Measurements from ENCODE around the gene RPS15. TPM values are rescaled to one million over a fixed set of nuclear protein-coding genes. Genes with fewer than 3 reads are reported as not detected.

The RPS15 gene
- total RNA-seq, 1 experiment from 2014 or later = 1,696 TPM

DNA sequence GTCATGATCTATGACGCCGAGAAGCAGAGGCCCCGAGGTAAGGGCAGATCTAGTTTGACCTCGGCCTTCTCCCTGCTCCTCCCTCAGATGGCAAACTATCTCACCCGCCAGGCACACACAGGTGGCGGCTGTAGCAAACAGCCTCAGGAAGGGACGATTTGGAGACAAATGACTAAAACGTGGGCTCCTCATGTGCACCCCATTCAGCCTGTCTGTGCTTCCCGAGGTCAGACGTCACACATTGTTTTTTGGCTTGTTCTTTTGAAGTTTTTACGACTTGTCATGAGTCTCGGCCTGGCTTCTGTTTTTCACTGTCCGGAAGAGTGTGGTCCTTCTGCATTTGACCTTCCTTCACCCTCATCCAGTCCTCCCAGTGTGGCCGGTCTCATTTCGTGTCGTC is 15.8 kb upstream of the RPS15 start:
- Histone ChIP-seq H3K36me3 (ENCODE audit: insufficient read depth, low read length, poor library complexity, severe bottlenecking) (peaks cover 96% of the 10 kb centered on the region), H3K9me3 (ENCODE audit: low read depth, low read length, poor library complexity, severe bottlenecking) (no peaks in the 10 kb centered on the region), H3K4me3 (ENCODE audit: low read depth, low read length, poor library complexity, severe bottlenecking) (no peak overlapping the region), H3K4me1 (ENCODE audit: insufficient read depth, low read length, poor library complexity, severe bottlenecking) (no peaks in the 10 kb centered on the region), H3K27ac (ENCODE audit: low read depth, low read length, poor library complexity, severe bottlenecking) (no peak overlapping the region), H3K27me3 (replicated peaks; ENCODE audit: insufficient read depth, low read depth, low read length, poor library complexity) (no peaks in the 10 kb centered on the region)
- CTCF ChIA-PET = no interaction called here
- DNase-seq (ENCODE audit: low spot score) = no peak
- TF ChIP-seq, protein P1, sequence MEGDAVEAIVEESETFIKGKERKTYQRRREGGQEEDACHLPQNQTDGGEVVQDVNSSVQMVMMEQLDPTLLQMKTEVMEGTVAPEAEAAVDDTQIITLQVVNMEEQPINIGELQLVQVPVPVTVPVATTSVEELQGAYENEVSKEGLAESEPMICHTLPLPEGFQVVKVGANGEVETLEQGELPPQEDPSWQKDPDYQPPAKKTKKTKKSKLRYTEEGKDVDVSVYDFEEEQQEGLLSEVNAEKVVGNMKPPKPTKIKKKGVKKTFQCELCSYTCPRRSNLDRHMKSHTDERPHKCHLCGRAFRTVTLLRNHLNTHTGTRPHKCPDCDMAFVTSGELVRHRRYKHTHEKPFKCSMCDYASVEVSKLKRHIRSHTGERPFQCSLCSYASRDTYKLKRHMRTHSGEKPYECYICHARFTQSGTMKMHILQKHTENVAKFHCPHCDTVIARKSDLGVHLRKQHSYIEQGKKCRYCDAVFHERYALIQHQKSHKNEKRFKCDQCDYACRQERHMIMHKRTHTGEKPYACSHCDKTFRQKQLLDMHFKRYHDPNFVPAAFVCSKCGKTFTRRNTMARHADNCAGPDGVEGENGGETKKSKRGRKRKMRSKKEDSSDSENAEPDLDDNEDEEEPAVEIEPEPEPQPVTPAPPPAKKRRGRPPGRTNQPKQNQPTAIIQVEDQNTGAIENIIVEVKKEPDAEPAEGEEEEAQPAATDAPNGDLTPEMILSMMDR (conservative IDR thresholded peaks at IDR 0.05; ENCODE audit: low read depth, low read length) = no peak
- TF ChIP-seq EZH2 (IDR thresholded peaks at IDR 0.05; ENCODE audit: borderline replicate concordance, low read depth, low read length, poor library complexity, severe bottlenecking) = no peak
- intact Hi-C loops (cut with micrococcal nuclease; ENCODE audit: unreplicated experiment) = no loop called here
- no TSS peak for BruUV-seq (replicated peaks)
- POLR2A ChIA-PET (ENCODE audit: low non-redundant PET) = no interaction called here

GRCh38 chr19:1422943-1423342 is 15.3 kb upstream of the RPS15 start:
- H3K9me3 ChIP-seq (ENCODE audit: low read depth, low read length, poor library complexity, severe bottlenecking) = no peaks in the 10 kb centered on the region
- H3K27me3 ChIP-seq (replicated peaks; ENCODE audit: insufficient read depth, low read depth, low read length, poor library complexity) = no peaks in the 10 kb centered on the region
- no peaks in the 10 kb centered on the region for H3K4me1 ChIP-seq (ENCODE audit: insufficient read depth, low read length, poor library complexity, severe bottlenecking)
- no peak overlapping the region for H3K4me3 ChIP-seq (ENCODE audit: low read depth, low read length, poor library complexity, severe bottlenecking)
- H3K36me3 ChIP-seq (ENCODE audit: insufficient read depth, low read length, poor library complexity, severe bottlenecking) = peaks cover 96% of the 10 kb centered on the region
- ChIA-PET POLR2A (ENCODE audit: low non-redundant PET) (no interaction called here), CTCF (no interaction called here)
- no peak for DNase-seq (ENCODE audit: low spot score)
- TF ChIP-seq EZH2 (IDR thresholded peaks at IDR 0.05; ENCODE audit: borderline replicate concordance, low read depth, low read length, poor library complexity, severe bottlenecking) = no peak
- TF ChIP-seq, protein P1 (conservative IDR thresholded peaks at IDR 0.05; ENCODE audit: low read depth, low read length) = no peak
- no TSS peak for BruUV-seq (replicated peaks)
- intact Hi-C loops (cut with micrococcal nuclease; ENCODE audit: unreplicated experiment) = no loop called here
- no peak overlapping the region for H3K27ac ChIP-seq (ENCODE audit: low read depth, low read length, poor library complexity, severe bottlenecking)

DNA sequence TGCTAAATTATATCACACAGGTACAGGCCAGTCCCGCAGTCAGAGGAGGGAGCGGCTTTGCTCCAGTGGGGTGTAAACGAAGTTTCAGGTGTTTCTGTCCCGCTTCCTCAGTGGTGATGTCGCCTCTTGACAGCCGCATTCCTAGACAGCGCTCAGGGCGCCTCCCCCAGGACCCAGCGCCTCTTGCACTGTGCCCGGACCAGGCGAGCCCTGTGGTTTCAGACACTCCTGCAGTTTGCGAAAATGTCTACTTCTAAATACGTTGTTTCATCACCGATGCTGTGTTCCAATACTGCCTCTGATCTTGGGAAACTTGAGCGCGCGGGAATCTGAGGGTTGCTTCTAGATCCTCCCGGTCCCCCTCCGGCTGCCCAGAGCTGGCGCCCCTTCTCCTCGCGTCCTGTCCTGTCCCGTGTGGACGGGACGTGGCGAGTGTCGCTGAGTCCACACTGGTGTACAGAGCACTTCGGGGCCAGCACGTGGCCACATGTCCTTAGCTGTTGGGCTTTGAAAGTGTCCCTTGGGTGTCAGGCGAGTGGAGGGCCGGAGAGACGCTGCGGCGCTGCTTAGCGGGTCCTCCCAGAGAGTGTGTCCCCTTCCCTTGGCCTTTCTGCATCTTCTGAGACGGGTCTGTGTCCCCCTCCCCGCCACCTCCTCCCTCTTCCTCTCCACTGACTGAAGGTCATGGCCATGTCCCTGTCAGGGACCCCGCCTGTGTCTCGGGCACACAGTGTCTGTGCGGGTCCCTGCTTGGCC is 14.6 kb upstream of the RPS15 start:
- no peak overlapping the region for H3K4me3 ChIP-seq (ENCODE audit: low read depth, low read length, poor library complexity, severe bottlenecking)
- TF ChIP-seq, protein P1 (conservative IDR thresholded peaks at IDR 0.05; ENCODE audit: low read depth, low read length) = no peak
- no peak for TF ChIP-seq EZH2 (IDR thresholded peaks at IDR 0.05; ENCODE audit: borderline replicate concordance, low read depth, low read length, poor library complexity, severe bottlenecking)
- BruUV-seq (replicated peaks) = no TSS peak
- no peaks in the 10 kb centered on the region for H3K9me3 ChIP-seq (ENCODE audit: low read depth, low read length, poor library complexity, severe bottlenecking)
- intact Hi-C loops (cut with micrococcal nuclease; ENCODE audit: unreplicated experiment) = no loop called here
- CTCF ChIA-PET = no interaction called here
- no peak overlapping the region for H3K27ac ChIP-seq (ENCODE audit: low read depth, low read length, poor library complexity, severe bottlenecking)
- no peaks in the 10 kb centered on the region for H3K27me3 ChIP-seq (replicated peaks; ENCODE audit: insufficient read depth, low read depth, low read length, poor library complexity)
- H3K4me1 ChIP-seq (ENCODE audit: insufficient read depth, low read length, poor library complexity, severe bottlenecking) = no peaks in the 10 kb centered on the region
- DNase-seq (ENCODE audit: low spot score) = no peak
- POLR2A ChIA-PET (ENCODE audit: low non-redundant PET) = no interaction called here
- H3K36me3 ChIP-seq (ENCODE audit: insufficient read depth, low read length, poor library complexity, severe bottlenecking) = peaks cover 96% of the 10 kb centered on the region
